Endothelial cell (in vitro differentiated cells): ENCODE measurements around the gene IAPP. TPM values are rescaled to one million over a fixed set of nuclear protein-coding genes. Genes with fewer than 3 reads are reported as not detected.
"Not testable (repeated sequence)": the region's sequence is repeated elsewhere in the genome, so short reads cannot be mapped to it uniquely, and the experiment has no call there.

Experiments used
- DNase-seq: peaks from one replicate; pipeline ENCODE4 v3.0.0; 2021; ENCODE audit warnings: low spot score
- H3K27ac Mint-ChIP-seq: one replicate; pipeline ENCODE4 v1.8.0; 2021; ENCODE audit warnings: mixed read lengths, inconsistent platforms; ENCODE audit not compliant: unreplicated experiment
- H3K27me3 Mint-ChIP-seq: one replicate; pipeline ENCODE4 v1.8.0; 2021; ENCODE audit warnings: mild to moderate bottlenecking, moderate library complexity, mixed read lengths, inconsistent platforms; ENCODE audit not compliant: unreplicated experiment
- H3K36me3 Mint-ChIP-seq: one replicate; pipeline ENCODE4 v1.8.0; 2021; ENCODE audit warnings: mild to moderate bottlenecking, low read depth, mixed read lengths, inconsistent platforms; ENCODE audit not compliant: unreplicated experiment
- H3K4me1 Mint-ChIP-seq: one replicate; pipeline ENCODE4 v1.8.0; 2021; ENCODE audit warnings: mild to moderate bottlenecking, mixed read lengths, inconsistent platforms; ENCODE audit not compliant: unreplicated experiment
- H3K4me3 Mint-ChIP-seq: one replicate; pipeline ENCODE4 v1.8.0; 2021; ENCODE audit warnings: mild to moderate bottlenecking, mixed read lengths, inconsistent platforms; ENCODE audit not compliant: unreplicated experiment
- H3K9me3 Mint-ChIP-seq: one replicate; pipeline ENCODE4 v1.8.0; 2021; ENCODE audit warnings: mixed read lengths, inconsistent platforms; ENCODE audit not compliant: unreplicated experiment
- CTCF ChIP-seq: fragments of 200-600 bp; sonication (generic); IDR thresholded peaks from one replicate; pipeline ENCODE4 v1.5.0; 2021; ENCODE audit warnings: antibody characterized with exemption; ENCODE audit not compliant: unreplicated experiment
- total RNA-seq: library from RNA; stranded (reverse); fragmentation: NEBNext Ultra II Directional; extraction: Animal tissue kit (Norgen Biotek cat#: 25700); gene quantifications from one replicate; pipeline ENCODE4 v1.2.1, GENCODE V29; 2021; ENCODE audit not compliant: unreplicated experiment

IAPP gene
- total RNA-seq, 1 donor from 2014 or later, result not detected

- no peak for DNase-seq
- Mint-ChIP-seq H3K27me3 (no peaks in the 10 kb centered on the region), H3K9me3 (no peaks in the 10 kb centered on the region), H3K36me3 (no peaks in the 10 kb centered on the region), H3K27ac (no peak overlapping the region), H3K4me3 (no peak overlapping the region), H3K4me1 (no peaks in the 10 kb centered on the region)
- TF ChIP-seq CTCF, result no peak
Observed at GRCh38 chr12:21413369-21414277, 40.9 kb downstream of the IAPP start.

DNA sequence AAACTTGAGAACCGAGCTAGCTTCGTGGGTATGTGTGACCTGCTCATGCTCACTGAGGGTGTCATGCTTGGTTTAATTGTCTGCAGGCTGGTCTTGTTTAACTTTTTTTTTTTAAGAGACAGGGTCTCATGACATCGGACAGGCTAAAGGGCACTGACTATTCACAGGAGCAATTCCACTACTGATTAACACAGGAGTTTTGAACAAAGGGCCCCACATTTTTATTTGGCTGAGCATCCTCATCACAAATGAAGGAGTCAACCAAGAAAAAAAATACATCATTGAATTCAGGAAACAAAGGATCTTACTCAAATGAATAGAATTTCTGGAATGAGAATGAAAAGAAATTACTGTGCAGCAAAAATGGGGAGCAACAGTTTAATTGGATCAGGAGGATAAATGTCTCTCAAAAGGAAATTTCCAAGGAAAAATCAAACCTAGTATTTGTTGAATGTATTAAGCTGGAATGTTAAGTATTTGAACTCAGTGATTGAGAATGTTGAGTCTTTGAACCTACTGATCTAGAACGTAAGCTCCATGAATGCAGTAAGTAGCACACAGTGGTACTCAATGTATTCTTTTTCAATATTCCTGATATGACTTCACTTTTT, 43.9 kb downstream of the IAPP start:
- Mint-ChIP-seq H3K4me1 (no peaks in the 10 kb centered on the region), H3K36me3 (no peaks in the 10 kb centered on the region), H3K9me3 (no peaks in the 10 kb centered on the region)

GRCh38 chr12:21418398-21418797, 45.7 kb downstream of the IAPP start:
- H3K4me1 Mint-ChIP-seq, DNase-seq, H3K36me3 Mint-ChIP-seq, H3K9me3 Mint-ChIP-seq, H3K27me3 Mint-ChIP-seq, H3K4me3 Mint-ChIP-seq, H3K27ac Mint-ChIP-seq: not testable (repeated sequence)

More for the DNA sequence above, 43.9 kb downstream of the IAPP start:
- Mint-ChIP-seq H3K27ac (no peak overlapping the region), H3K4me3 (no peak overlapping the region), H3K27me3 (no peaks in the 10 kb centered on the region)
- no peak for DNase-seq
- no peak for TF ChIP-seq CTCF

- not testable (repeated sequence) for H3K4me1 Mint-ChIP-seq, DNase-seq, H3K27ac Mint-ChIP-seq, H3K4me3 Mint-ChIP-seq, H3K27me3 Mint-ChIP-seq, H3K36me3 Mint-ChIP-seq, H3K9me3 Mint-ChIP-seq
Observed at GRCh38 chr12:21419009-21419699, 46.5 kb downstream of the IAPP start.

GRCh38 chr12:21428241-21428640, 55.5 kb downstream of the IAPP start:
- TF ChIP-seq CTCF, result no peak
- H3K27me3 Mint-ChIP-seq, result no peaks in the 10 kb centered on the region
- H3K4me3 Mint-ChIP-seq, result no peak overlapping the region
- H3K27ac Mint-ChIP-seq, result no peak overlapping the region
- no peaks in the 10 kb centered on the region for H3K9me3 Mint-ChIP-seq
- no peak for DNase-seq
- no peaks in the 10 kb centered on the region for H3K4me1 Mint-ChIP-seq
- no peaks in the 10 kb centered on the region for H3K36me3 Mint-ChIP-seq

Other genes starting within 250 kb of the IAPP start
- not detected for gene SLCO1B1, start 241.7 kb upstream of the IAPP start, total RNA-seq
- gene SLCO1A2, start 38.0 kb upstream of the IAPP start, total RNA-seq, result 2.1 TPM
- gene PYROXD1, start 64.8 kb downstream of the IAPP start, total RNA-seq, result 5.5 TPM
- gene RECQL, start 128.7 kb downstream of the IAPP start, total RNA-seq, result 40.7 TPM
- gene GOLT1B, start 128.9 kb downstream of the IAPP start, total RNA-seq, result 32.4 TPM
- gene SPX, start 153.4 kb downstream of the IAPP start, total RNA-seq, result 0.18 TPM
- gene GYS2, start 231.9 kb downstream of the IAPP start, total RNA-seq, result 0.08 TPM